Esophagus squamous epithelium (tissue), 4 donors: Measurements from ENCODE around the gene ANP32B.

Experiments used
- CTCF ChIP-seq, 6 experiments: fragments of 450-650 bp in 4 of 6; fragments of 200-600 bp in 2 of 6; sonication (generic) in 2 of 6; IDR thresholded peaks; one replicate each; pipeline ENCODE4 v1.5.1; 2016 to 2019; ENCODE audit warnings: antibody characterized with exemption in 6 of 6, mild to moderate bottlenecking in 4 of 6, moderate library complexity in 4 of 6
- POLR2A ChIP-seq, 4 donors: fragments of 450-650 bp; IDR thresholded peaks; one replicate each; pipeline ENCODE4 v1.6.1; 2017; ENCODE audit warnings: antibody characterized with exemption in 4 of 4, mild to moderate bottlenecking in 4 of 4, moderate library complexity in 3 of 4

DNA sequence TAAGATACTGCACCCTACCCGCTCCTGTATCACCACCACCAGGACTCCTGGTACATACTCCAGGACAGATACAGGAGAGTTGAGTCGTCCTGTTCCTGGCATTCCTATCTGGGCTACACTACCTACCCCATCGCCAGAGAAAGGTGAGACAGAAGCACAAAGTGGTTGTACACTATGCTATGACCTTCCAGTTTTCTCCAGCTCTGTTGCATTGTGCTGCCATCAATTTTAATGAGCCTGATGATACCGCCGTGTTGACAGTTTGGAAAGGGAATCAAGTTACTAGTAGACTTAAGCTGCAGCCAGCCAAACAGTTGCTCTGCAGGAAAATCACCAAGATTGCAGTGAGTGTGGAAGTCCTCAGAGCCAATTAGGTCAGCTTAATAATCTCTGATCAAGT is 35.2 kb downstream of the ANP32B start:
- TF ChIP-seq CTCF (IDR thresholded peaks at IDR 0.05) (no peak), POLR2A (IDR thresholded peaks at IDR 0.05) (no peak)
